WTC11 (cell line): ENCODE measurements around the gene MRPL2.
"Not testable (repeated sequence)": the region's sequence is repeated elsewhere in the genome, so short reads cannot be mapped to it uniquely, and the experiment has no call there.

Experiments used
- CREB1 ChIP-seq: sonication (generic); formaldehyde crosslinking; IDR thresholded peaks from 2 replicates; pipeline ENCODE4 v1.8.0; 2023; ENCODE audit warnings: mild to moderate bottlenecking, missing genetic modification reagents
- E2F1 ChIP-seq: sonication (generic); formaldehyde crosslinking; IDR thresholded peaks from 2 replicates; pipeline ENCODE4 v1.8.0; 2022; ENCODE audit warnings: mild to moderate bottlenecking, missing genetic modification reagents
- MAX ChIP-seq: sonication (generic); formaldehyde crosslinking; IDR thresholded peaks from 2 replicates; pipeline ENCODE4 v1.8.0; 2022; ENCODE audit warnings: mild to moderate bottlenecking, missing genetic modification reagents
- SP1 ChIP-seq: sonication (generic); formaldehyde crosslinking; conservative IDR thresholded peaks from 2 replicates; pipeline ENCODE4 v1.8.1; 2022; ENCODE audit warnings: missing genetic modification reagents
- TEAD4 ChIP-seq: sonication (generic); formaldehyde crosslinking; IDR thresholded peaks from 2 replicates; pipeline ENCODE4 v1.8.0; 2022; ENCODE audit warnings: mild to moderate bottlenecking, missing genetic modification reagents
- TP53 ChIP-seq: sonication (generic); formaldehyde crosslinking; IDR thresholded peaks from 2 replicates; pipeline ENCODE4 v1.8.1; 2023; ENCODE audit warnings: mild to moderate bottlenecking, missing genetic modification reagents
- USF2 ChIP-seq: sonication (generic); formaldehyde crosslinking; IDR thresholded peaks from 2 replicates; pipeline ENCODE4 v1.8.1; 2023; ENCODE audit warnings: mild to moderate bottlenecking, missing genetic modification reagents, moderate library complexity
- ZNF232 ChIP-seq: sonication (generic); formaldehyde crosslinking; IDR thresholded peaks from 2 replicates; pipeline ENCODE4 v1.8.0; 2022; ENCODE audit warnings: mild to moderate bottlenecking, missing genetic modification reagents
- ZNF425 ChIP-seq: fragments of 250-450 bp; sonication (Bioruptor Pico); conservative IDR thresholded peaks from 2 replicates; pipeline ENCODE4 v1.9.0; 2021; ENCODE audit warnings: mild to moderate bottlenecking
- TF ChIP-seq, protein P1 (sequence below): fragments of 200-600 bp; IDR thresholded peaks from 2 replicates; pipeline ENCODE4 v1.8.0; 2022; ENCODE audit warnings: antibody characterized with exemption
- TF ChIP-seq, protein P2 (sequence below): sonication (generic); formaldehyde crosslinking; IDR thresholded peaks from 2 replicates; pipeline ENCODE4 v1.8.1; 2023; ENCODE audit warnings: mild to moderate bottlenecking, missing genetic modification reagents, borderline replicate concordance
- TF ChIP-seq, protein P3 (sequence below): sonication (generic); formaldehyde crosslinking; IDR thresholded peaks from 2 replicates; pipeline ENCODE4 v1.8.1; 2022; ENCODE audit warnings: mild to moderate bottlenecking, missing genetic modification reagents, moderate library complexity, borderline replicate concordance

- TF ChIP-seq, protein P1, sequence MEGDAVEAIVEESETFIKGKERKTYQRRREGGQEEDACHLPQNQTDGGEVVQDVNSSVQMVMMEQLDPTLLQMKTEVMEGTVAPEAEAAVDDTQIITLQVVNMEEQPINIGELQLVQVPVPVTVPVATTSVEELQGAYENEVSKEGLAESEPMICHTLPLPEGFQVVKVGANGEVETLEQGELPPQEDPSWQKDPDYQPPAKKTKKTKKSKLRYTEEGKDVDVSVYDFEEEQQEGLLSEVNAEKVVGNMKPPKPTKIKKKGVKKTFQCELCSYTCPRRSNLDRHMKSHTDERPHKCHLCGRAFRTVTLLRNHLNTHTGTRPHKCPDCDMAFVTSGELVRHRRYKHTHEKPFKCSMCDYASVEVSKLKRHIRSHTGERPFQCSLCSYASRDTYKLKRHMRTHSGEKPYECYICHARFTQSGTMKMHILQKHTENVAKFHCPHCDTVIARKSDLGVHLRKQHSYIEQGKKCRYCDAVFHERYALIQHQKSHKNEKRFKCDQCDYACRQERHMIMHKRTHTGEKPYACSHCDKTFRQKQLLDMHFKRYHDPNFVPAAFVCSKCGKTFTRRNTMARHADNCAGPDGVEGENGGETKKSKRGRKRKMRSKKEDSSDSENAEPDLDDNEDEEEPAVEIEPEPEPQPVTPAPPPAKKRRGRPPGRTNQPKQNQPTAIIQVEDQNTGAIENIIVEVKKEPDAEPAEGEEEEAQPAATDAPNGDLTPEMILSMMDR = not testable (repeated sequence)
- TF ChIP-seq ZNF232 (CRISPR knock-in tag); E2F1 (CRISPR knock-in tag); USF2; TEAD4 (CRISPR knock-in tag); ZNF425; CREB1 (CRISPR knock-in tag); TP53 (CRISPR knock-in tag); MAX (CRISPR knock-in tag); SP1 (CRISPR knock-in tag): not testable (repeated sequence)
- TF ChIP-seq, protein P2, sequence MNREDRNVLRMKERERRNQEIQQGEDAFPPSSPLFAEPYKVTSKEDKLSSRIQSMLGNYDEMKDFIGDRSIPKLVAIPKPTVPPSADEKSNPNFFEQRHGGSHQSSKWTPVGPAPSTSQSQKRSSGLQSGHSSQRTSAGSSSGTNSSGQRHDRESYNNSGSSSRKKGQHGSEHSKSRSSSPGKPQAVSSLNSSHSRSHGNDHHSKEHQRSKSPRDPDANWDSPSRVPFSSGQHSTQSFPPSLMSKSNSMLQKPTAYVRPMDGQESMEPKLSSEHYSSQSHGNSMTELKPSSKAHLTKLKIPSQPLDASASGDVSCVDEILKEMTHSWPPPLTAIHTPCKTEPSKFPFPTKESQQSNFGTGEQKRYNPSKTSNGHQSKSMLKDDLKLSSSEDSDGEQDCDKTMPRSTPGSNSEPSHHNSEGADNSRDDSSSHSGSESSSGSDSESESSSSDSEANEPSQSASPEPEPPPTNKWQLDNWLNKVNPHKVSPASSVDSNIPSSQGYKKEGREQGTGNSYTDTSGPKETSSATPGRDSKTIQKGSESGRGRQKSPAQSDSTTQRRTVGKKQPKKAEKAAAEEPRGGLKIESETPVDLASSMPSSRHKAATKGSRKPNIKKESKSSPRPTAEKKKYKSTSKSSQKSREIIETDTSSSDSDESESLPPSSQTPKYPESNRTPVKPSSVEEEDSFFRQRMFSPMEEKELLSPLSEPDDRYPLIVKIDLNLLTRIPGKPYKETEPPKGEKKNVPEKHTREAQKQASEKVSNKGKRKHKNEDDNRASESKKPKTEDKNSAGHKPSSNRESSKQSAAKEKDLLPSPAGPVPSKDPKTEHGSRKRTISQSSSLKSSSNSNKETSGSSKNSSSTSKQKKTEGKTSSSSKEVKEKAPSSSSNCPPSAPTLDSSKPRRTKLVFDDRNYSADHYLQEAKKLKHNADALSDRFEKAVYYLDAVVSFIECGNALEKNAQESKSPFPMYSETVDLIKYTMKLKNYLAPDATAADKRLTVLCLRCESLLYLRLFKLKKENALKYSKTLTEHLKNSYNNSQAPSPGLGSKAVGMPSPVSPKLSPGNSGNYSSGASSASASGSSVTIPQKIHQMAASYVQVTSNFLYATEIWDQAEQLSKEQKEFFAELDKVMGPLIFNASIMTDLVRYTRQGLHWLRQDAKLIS (CRISPR knock-in tag) = not testable (repeated sequence)
- TF ChIP-seq, protein P3, sequence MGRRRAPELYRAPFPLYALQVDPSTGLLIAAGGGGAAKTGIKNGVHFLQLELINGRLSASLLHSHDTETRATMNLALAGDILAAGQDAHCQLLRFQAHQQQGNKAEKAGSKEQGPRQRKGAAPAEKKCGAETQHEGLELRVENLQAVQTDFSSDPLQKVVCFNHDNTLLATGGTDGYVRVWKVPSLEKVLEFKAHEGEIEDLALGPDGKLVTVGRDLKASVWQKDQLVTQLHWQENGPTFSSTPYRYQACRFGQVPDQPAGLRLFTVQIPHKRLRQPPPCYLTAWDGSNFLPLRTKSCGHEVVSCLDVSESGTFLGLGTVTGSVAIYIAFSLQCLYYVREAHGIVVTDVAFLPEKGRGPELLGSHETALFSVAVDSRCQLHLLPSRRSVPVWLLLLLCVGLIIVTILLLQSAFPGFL (CRISPR knock-in tag) = not testable (repeated sequence)
Measured at GRCh38 chr6:43041475-43041874, 17.8 kb downstream of the MRPL2 start.
